DMS53 treated with DMSO at 0.1 percent for 48 hours (cell line): ENCODE measurements around the gene ALOX15.
"Not testable (repeated sequence)": the region's sequence is repeated elsewhere in the genome, so short reads cannot be mapped to it uniquely, and the experiment has no call there.

ENCODE experiments used
- DNase-seq: peaks from one replicate; lab custom pipeline; 2025; ENCODE audit not compliant: unreplicated experiment; lab: John Stamatoyannopoulos, UW

ALOX15 gene, protein sequence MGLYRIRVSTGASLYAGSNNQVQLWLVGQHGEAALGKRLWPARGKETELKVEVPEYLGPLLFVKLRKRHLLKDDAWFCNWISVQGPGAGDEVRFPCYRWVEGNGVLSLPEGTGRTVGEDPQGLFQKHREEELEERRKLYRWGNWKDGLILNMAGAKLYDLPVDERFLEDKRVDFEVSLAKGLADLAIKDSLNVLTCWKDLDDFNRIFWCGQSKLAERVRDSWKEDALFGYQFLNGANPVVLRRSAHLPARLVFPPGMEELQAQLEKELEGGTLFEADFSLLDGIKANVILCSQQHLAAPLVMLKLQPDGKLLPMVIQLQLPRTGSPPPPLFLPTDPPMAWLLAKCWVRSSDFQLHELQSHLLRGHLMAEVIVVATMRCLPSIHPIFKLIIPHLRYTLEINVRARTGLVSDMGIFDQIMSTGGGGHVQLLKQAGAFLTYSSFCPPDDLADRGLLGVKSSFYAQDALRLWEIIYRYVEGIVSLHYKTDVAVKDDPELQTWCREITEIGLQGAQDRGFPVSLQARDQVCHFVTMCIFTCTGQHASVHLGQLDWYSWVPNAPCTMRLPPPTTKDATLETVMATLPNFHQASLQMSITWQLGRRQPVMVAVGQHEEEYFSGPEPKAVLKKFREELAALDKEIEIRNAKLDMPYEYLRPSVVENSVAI

DNA sequence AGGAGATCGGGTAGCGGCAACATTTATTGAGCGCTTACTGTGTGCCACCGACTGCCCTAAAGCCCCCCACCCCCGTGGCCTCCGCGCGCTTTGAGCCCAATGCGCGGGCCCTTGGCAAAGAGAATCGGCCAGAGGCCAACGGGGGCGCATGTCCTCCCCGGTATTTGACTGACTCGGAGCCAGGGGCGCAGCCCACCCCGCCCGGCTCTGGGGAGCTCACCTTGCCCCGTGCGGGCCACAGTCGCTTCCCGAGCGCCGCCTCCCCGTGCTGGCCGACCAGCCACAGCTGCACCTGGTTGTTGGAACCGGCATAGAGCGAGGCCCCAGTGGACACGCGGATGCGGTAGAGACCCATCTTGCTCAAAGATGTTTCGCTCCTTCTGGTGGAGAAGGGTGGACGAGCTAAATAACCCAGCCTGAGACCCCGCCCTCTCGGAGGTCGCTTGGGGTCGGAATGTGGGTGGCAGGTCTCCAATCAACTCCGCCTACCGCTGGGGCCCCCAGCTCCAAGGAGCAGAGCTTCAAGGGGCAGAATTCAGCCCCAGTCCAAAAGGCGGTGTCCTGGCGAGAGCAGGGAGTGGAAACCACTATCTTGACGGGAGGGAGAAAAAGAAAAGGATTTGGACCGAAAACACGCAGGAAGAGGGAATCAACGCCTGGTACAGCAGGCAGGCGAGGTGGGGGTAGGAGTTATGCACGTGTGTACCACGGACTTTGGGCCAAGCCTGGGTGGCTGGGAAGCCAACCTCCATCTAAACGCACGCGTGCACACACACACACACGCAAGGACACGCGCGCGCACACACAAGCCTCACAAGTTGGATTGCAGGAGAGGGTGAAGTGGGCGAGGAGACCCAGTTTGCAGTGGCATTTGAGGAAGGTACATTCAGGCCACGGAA lies at the start of gene ALOX15:
Gene ALOX15 (minus strand): TSS at position 382 of the 899 bp plus-strand sequence. CDS start 27 bp downstream, at position 355.
- DNase-seq = no peak

DNA sequence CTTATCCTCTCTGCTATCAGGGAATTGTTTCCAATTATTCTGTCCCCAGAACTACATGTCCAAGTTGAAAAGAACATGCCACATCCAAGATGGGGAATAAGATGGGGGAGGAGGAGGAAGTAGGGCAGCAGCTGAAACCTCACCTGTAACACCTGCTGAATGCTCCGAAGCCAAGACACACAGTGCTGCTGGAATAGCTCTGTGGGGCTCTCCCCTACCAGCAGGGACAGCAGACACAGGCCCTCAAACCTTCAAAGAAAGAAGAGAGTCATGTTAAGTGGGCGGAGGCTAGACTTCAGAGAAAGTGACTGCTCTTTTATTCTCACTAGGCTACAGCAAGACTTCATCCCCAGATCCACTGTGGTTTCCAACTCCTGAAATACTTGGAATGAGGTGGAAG lies 49.3 kb upstream of the ALOX15 start:
- DNase-seq = no peak

DNA sequence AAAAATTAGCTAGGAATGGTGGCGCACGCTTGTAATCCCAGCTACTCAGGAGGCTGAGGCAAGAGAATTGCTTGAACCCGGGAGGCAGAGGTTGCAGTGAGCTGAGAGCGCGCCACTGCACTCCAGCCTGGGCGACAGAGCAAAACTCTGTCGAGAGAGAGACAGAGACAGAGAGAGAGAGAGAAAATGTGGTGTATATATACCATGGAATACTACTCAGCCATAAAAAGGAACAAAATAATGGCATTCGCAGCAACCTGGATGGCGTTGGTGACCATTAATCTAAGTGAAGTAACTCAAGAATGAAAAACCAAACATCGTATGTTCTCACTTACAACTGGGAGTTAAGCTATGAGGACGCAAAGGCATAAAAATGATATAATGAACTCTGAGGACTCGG lies 48.4 kb upstream of the ALOX15 start:
- DNase-seq = not testable (repeated sequence)

- DNase-seq = not testable (repeated sequence)
Observed at GRCh38 chr17:4683739-4684138, 42.3 kb upstream of the ALOX15 start.

DNA sequence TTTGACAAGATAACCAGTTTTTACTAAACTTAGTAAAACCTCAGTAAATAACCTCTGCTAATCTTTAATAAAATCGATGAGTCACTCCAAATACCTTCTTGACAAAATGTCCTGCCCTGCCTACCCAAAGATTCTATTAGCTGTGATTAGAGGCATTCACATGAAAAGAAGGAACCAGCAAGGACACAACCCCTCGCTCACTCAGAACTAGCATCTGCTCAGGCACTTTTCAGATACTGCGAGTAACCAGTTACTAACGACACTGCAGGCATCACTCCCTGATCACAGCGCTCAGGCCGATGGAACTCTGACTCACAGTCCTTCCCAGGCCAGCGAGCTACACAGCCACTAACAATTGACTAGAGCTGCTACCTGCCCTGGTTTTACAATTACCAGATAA lies 38.2 kb upstream of the ALOX15 start:
- DNase-seq = no peak

DNA sequence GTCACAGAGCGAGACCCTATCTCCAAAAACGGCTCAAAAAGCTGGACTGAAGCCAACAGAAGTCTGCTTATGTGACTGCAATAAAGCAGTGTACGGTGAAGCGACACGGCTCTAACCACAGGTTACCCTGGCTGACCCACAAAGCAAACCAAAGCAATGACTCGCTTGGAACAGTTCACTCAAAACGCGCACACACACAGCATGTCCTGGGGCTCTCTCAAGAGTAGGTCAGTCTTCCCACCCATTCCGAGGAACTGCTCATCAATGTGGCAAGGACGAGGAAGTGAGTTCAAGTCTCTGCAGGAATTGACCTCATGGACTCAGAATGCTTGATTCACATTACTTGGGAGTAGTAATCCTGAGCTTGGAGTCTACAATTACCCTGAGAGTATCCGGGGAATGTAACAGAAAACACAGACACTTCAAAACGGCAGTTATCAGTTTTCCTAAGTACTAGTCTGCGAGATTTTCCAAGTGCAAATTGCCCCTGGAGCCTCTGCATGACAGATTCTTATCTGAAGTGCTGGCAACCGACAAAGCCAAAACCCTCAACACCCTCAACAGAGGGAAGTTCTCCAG lies 37.1 kb upstream of the ALOX15 start:
- DNase-seq = no peak

- DNase-seq = no peak
Observed at GRCh38 chr17:4676791-4677190, 35.3 kb upstream of the ALOX15 start.

- DNase-seq = no peak
Observed at GRCh38 chr17:4675791-4676190, 34.3 kb upstream of the ALOX15 start.

DNA sequence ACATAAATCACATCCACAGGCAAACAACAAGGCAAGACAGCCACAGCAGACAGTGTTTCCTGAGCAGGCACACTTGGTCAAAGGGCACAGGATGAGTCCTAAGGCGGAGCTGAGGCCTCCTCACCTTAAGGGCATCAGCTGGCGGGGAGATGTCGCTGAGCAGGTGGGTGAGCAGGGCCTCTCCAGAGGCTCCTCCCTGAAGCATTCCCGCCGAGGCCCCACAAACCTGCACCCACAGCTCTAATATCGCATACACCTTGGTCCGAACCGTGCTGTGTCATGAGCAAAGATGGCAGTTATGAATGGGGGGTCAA lies 33.2 kb upstream of the ALOX15 start:
- no peak for DNase-seq

GRCh38 chr17:4673986-4674684 lies 32.7 kb upstream of the ALOX15 start:
- no peak for DNase-seq

GRCh38 chr17:4673169-4673568 lies 31.7 kb upstream of the ALOX15 start:
- no peak for DNase-seq

DNA sequence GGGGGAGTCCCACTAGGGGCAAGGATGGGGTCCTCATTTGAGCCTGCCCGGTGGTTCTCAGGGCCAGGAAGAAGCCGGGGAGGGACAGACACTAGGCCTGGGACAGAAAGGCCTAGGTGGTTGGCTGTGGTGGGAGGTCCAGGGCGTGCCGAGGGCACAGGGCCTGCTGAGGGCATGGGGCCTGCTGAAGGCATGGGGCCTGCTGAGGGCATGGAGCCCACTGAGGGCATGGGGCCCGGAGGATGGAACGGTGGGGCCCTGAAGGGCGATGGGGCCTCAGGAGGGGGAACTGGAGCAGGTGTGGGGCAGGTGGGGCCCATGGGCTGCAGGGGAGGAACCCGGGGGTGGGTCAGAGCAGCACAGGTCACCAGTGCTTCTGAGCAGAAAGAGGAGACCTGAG lies 31.3 kb upstream of the ALOX15 start:
- no peak for DNase-seq

DNA sequence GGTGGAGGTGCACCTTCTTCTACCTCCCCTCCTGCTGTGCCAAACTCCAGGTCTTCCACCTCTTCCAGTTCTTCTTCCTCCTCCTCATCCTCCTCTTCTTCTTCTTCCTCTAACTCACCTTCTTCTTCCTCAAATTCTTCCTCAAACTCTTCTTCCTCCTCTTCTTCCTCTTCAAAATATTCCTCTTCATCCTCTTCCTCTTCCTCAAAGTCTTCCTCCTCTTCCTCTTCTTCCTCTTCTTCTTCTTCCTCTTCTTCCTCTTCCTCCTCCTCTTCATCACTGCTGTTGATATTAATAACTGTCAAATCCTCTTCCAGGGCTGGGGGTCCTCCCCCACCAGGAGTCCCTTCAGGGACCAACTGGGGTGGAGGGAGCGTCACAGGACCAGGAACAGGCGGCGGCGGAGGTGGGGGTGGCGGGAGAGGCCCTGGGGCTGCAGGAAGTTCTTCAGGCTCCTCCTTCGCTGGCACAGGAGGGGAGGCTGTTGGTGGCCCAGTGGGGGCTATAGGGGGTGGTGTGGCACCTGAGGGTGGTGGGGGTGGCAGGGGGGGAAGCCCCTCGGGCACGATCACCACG lies 30.7 kb upstream of the ALOX15 start:
- DNase-seq = no peak

DNA sequence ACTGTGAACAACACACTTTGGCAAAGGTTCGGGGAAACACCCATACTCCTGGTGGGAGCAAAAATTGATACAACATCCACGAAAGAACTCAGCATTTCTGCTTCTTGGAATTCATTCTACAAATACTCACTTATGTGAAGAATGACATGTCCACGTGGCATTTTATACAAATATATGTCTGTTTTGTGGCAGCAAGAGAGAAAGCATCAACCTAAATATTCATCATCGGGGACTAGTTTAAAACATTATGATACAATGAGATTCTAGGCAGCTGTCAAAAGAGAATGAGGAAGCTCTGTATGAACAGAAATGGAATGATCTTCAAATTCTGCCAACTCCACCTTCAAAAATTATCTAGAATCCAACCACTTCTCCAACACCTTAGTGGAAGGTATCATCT lies 25.7 kb upstream of the ALOX15 start:
- DNase-seq = no peak

DNA sequence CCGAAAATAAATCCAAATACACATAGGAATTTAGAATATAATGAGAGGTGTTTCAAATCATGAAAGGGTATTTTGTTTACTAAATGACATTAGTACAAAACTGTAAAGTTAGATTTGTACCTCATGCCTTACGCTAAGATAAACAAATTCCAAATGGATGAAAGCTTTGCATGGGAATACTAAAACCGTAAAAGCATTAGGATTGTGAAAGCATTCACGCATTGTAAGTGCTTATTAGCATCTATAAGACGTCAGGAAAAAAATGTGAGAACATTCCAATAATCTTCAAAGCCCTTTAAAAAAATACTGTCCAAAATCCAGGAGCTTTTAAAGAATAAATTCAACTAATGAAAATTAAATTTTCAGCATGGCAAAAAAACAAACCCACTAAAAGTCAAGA lies 24.8 kb upstream of the ALOX15 start:
- DNase-seq = no peak

- DNase-seq = no peak
Observed at GRCh38 chr17:4665027-4665426, 23.5 kb upstream of the ALOX15 start.

GRCh38 chr17:4664230-4664629 lies 22.8 kb upstream of the ALOX15 start:
- DNase-seq = no peak

GRCh38 chr17:4663711-4664110 lies 22.2 kb upstream of the ALOX15 start:
- DNase-seq = no peak

DNA sequence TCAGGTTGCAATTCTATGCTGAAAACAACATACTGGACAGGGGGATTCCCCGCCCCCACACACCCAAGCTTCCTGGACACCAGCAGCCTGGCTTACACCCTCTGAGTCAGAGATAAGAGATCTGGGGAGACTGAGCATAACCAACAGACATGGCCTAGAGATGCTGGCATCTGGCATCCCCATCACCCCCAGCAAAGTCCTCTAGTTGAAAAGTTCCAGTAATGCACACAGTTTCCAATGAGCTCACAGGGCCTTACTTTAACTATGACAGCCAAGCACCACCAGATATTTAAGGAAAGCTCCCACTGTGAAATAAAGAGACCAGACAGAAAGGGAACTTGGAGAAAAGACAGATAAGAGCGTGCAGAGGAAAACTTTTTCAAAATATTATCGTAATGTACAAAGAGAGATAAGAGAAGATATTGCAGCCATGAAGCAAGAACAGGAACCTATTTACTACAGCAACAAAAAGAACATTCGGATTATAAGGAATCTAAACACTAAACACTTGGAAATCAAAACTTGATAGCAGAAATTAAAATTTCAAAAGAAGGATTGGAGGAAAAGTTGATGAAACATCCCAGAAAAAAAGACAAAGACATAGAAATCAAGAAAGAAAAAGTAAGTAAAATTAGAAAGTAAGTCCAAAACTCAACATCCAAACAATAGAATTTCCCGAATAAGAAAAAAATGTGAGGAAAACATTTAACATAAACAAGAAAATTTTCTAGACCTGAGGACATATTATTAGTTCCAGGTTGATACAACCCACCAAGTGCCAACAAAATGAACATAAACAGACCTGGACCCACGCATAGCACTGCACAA lies 17.2 kb upstream of the ALOX15 start:
- DNase-seq = no peak

GRCh38 chr17:4657678-4658077 lies 16.2 kb upstream of the ALOX15 start:
- no peak for DNase-seq
